Tibial nerve (tissue), 4 donors: ENCODE measurements around the gene IGF2BP3.

ENCODE experiments used
- CTCF ChIP-seq, 5 experiments: fragments of 200-600 bp in 3 of 5; fragments of 450-650 bp in 2 of 5; sonication (generic) in 3 of 5; IDR thresholded peaks; one replicate each; pipeline ENCODE4 v1.5.1; 2016 to 2019; ENCODE audit warnings: antibody characterized with exemption in 5 of 5, mild to moderate bottlenecking in 3 of 5, moderate library complexity in 2 of 5
- EP300 ChIP-seq, 2 donors: sonication (generic); formaldehyde crosslinking; IDR thresholded peaks; one replicate each; pipeline ENCODE4 v1.6.1; 2017; ENCODE audit warnings: antibody characterized with exemption in 2 of 2, mild to moderate bottlenecking in 1 of 2
- POLR2A ChIP-seq, 2 donors: fragments of 450-650 bp; IDR thresholded peaks; one replicate each; pipeline ENCODE4 v1.6.1; 2017; ENCODE audit warnings: antibody characterized with exemption in 2 of 2, mild to moderate bottlenecking in 2 of 2, moderate library complexity in 2 of 2

- TF ChIP-seq CTCF (IDR thresholded peaks at IDR 0.05), result no peak
- no peak for TF ChIP-seq EP300 (IDR thresholded peaks at IDR 0.05)
- no peak for TF ChIP-seq POLR2A (IDR thresholded peaks at IDR 0.05)
Observed at GRCh38 chr7:23377134-23377533, 93.2 kb downstream of the IGF2BP3 start.
